T-helper 2 cell treated with Interferon-gamma antibody and Interleukin-4, amounts not matched to agents 5 μg/mL and 100 μg/mL, for 36 hours (primary cell): Measurements from ENCODE around the gene ITPR1.

Experiments used
- DNase-seq: peaks from one replicate; pipeline ENCODE4 v3.0.0; 2021; ENCODE audit warnings: low spot score
- H3K27ac Mint-ChIP-seq: one replicate; pipeline ENCODE4 v1.8.0; 2021; ENCODE audit warnings: mild to moderate bottlenecking, mixed read lengths
- H3K27me3 Mint-ChIP-seq: one replicate; pipeline ENCODE4 v1.8.0; 2021; ENCODE audit warnings: low read depth, mixed read lengths
- H3K36me3 Mint-ChIP-seq: one replicate; pipeline ENCODE4 v1.8.0; 2021; ENCODE audit warnings: low read depth, mixed read lengths
- H3K4me1 Mint-ChIP-seq: one replicate; pipeline ENCODE4 v1.8.0; 2021; ENCODE audit warnings: low read depth, mixed read lengths
- H3K4me3 Mint-ChIP-seq: one replicate; pipeline ENCODE4 v1.8.0; 2022; ENCODE audit warnings: mild to moderate bottlenecking, moderate library complexity, mixed read lengths
- H3K9me3 Mint-ChIP-seq: one replicate; pipeline ENCODE4 v1.8.0; 2021; ENCODE audit warnings: mixed read lengths

Gene ITPR1

GRCh38 chr3:4732925-4733324, 239.8 kb downstream of the ITPR1 start:
- DNase-seq, result no peak
- Mint-ChIP-seq H3K4me1 (peaks cover 58% of the 10 kb centered on the region), H3K27ac (no peak overlapping the region), H3K27me3 (no peaks in the 10 kb centered on the region), H3K4me3 (no peak overlapping the region), H3K9me3 (peaks cover 5% of the 10 kb centered on the region), H3K36me3 (peaks cover 56% of the 10 kb centered on the region)

- no peaks in the 10 kb centered on the region for H3K27me3 Mint-ChIP-seq
- H3K4me3 Mint-ChIP-seq, result peak overlapping the region; percentile 26
- peaks cover 68% of the 10 kb centered on the region for H3K4me1 Mint-ChIP-seq
- H3K9me3 Mint-ChIP-seq, result peaks cover 8% of the 10 kb centered on the region
- DNase-seq, result no peak
- H3K27ac Mint-ChIP-seq, result peak overlapping the region; percentile 47
- H3K36me3 Mint-ChIP-seq, result peaks cover 64% of the 10 kb centered on the region
Measured at GRCh38 chr3:4734454-4734853, 241.3 kb downstream of the ITPR1 start.

GRCh38 chr3:4735243-4735642, 242.1 kb downstream of the ITPR1 start:
- Mint-ChIP-seq H3K9me3 (peaks cover 13% of the 10 kb centered on the region), H3K4me1 (peaks cover 72% of the 10 kb centered on the region), H3K27me3 (no peaks in the 10 kb centered on the region), H3K27ac (no peak overlapping the region), H3K36me3 (peaks cover 72% of the 10 kb centered on the region), H3K4me3 (peak overlapping the region; percentile 26)
- DNase-seq, result no peak

GRCh38 chr3:4736284-4736861, 243.2 kb downstream of the ITPR1 start:
- no peak for DNase-seq
- peak overlapping the region; percentile 41 for H3K4me3 Mint-ChIP-seq
- peaks cover 74% of the 10 kb centered on the region for H3K36me3 Mint-ChIP-seq
- peak overlapping the region; percentile 76 for H3K27ac Mint-ChIP-seq
- H3K9me3 Mint-ChIP-seq, result peaks cover 13% of the 10 kb centered on the region
- H3K4me1 Mint-ChIP-seq, result peaks cover 82% of the 10 kb centered on the region
- no peaks in the 10 kb centered on the region for H3K27me3 Mint-ChIP-seq

GRCh38 chr3:4738737-4739274, 245.7 kb downstream of the ITPR1 start:
- DNase-seq, result no peak
- Mint-ChIP-seq H3K4me1 (peaks cover 84% of the 10 kb centered on the region), H3K27ac (peak overlapping the region; percentile 95), H3K36me3 (peaks cover 73% of the 10 kb centered on the region), H3K27me3 (no peaks in the 10 kb centered on the region), H3K4me3 (peak overlapping the region; percentile 41), H3K9me3 (peaks cover 13% of the 10 kb centered on the region)

GRCh38 chr3:4739289-4740236, 246.4 kb downstream of the ITPR1 start:
- Mint-ChIP-seq H3K36me3 (peaks cover 68% of the 10 kb centered on the region), H3K27ac (peak overlapping the region; percentile 95), H3K9me3 (peaks cover 13% of the 10 kb centered on the region), H3K4me1 (peaks cover 79% of the 10 kb centered on the region), H3K4me3 (peak overlapping the region; percentile 74), H3K27me3 (no peaks in the 10 kb centered on the region)
- DNase-seq, result peak; percentile 20

GRCh38 chr3:4740397-4741105, 247.4 kb downstream of the ITPR1 start:
- peaks cover 62% of the 10 kb centered on the region for H3K36me3 Mint-ChIP-seq
- peak overlapping the region; percentile 74 for H3K4me3 Mint-ChIP-seq

GRCh38 chr3:4741106-4741403, 247.9 kb downstream of the ITPR1 start:
- Mint-ChIP-seq H3K9me3 (peaks cover 13% of the 10 kb centered on the region), H3K36me3 (peaks cover 62% of the 10 kb centered on the region), H3K4me3 (peak overlapping the region; percentile 74), H3K27me3 (no peaks in the 10 kb centered on the region), H3K4me1 (peaks cover 69% of the 10 kb centered on the region), H3K27ac (peak overlapping the region; percentile 95)
- no peak for DNase-seq

More at GRCh38 chr3:4740397-4741105, 247.4 kb downstream of the ITPR1 start:
- peaks cover 13% of the 10 kb centered on the region for H3K9me3 Mint-ChIP-seq
- no peaks in the 10 kb centered on the region for H3K27me3 Mint-ChIP-seq
- peaks cover 71% of the 10 kb centered on the region for H3K4me1 Mint-ChIP-seq
- DNase-seq, result no peak
- peak overlapping the region; percentile 95 for H3K27ac Mint-ChIP-seq

GRCh38 chr3:4741404-4742307, 248.5 kb downstream of the ITPR1 start:
- H3K4me1 Mint-ChIP-seq, result peaks cover 63% of the 10 kb centered on the region

GRCh38 chr3:4742359-4742758, 249.2 kb downstream of the ITPR1 start:
- Mint-ChIP-seq H3K9me3 (peaks cover 10% of the 10 kb centered on the region), H3K27me3 (no peaks in the 10 kb centered on the region), H3K4me1 (peaks cover 56% of the 10 kb centered on the region), H3K27ac (no peak overlapping the region), H3K4me3 (no peak overlapping the region), H3K36me3 (peaks cover 59% of the 10 kb centered on the region)
- no peak for DNase-seq

More at GRCh38 chr3:4741404-4742307, 248.5 kb downstream of the ITPR1 start:
- peaks cover 61% of the 10 kb centered on the region for H3K36me3 Mint-ChIP-seq
- peaks cover 13% of the 10 kb centered on the region for H3K9me3 Mint-ChIP-seq
- peak overlapping the region; percentile 95 for H3K27ac Mint-ChIP-seq
- peak; percentile 40 for DNase-seq
- H3K4me3 Mint-ChIP-seq, result peak overlapping the region; percentile 74
- no peaks in the 10 kb centered on the region for H3K27me3 Mint-ChIP-seq

GRCh38 chr3:4743371-4743770, 250.2 kb downstream of the ITPR1 start:
- no peak overlapping the region for H3K4me3 Mint-ChIP-seq

GRCh38 chr3:4744405-4745234, 251.5 kb downstream of the ITPR1 start:
- H3K4me3 Mint-ChIP-seq, result no peak overlapping the region
- H3K27me3 Mint-ChIP-seq, result no peaks in the 10 kb centered on the region
- peaks cover 7% of the 10 kb centered on the region for H3K9me3 Mint-ChIP-seq
- H3K4me1 Mint-ChIP-seq, result peaks cover 44% of the 10 kb centered on the region
- H3K27ac Mint-ChIP-seq, result peak overlapping the region; percentile 14
- peaks cover 43% of the 10 kb centered on the region for H3K36me3 Mint-ChIP-seq
- no peak for DNase-seq

More at GRCh38 chr3:4743371-4743770, 250.2 kb downstream of the ITPR1 start:
- H3K27ac Mint-ChIP-seq, result peak overlapping the region; percentile 8
- H3K36me3 Mint-ChIP-seq, result peaks cover 50% of the 10 kb centered on the region
- peaks cover 8% of the 10 kb centered on the region for H3K9me3 Mint-ChIP-seq
- H3K4me1 Mint-ChIP-seq, result peaks cover 46% of the 10 kb centered on the region
- no peaks in the 10 kb centered on the region for H3K27me3 Mint-ChIP-seq
- no peak for DNase-seq
